Embryonic facial prominence (tissue), 1 donor: ENCODE data around the gene DRC7.

Experiments used
- DNase-seq: peaks from one replicate; pipeline ENCODE4 v3.0.0-alpha.2; 2016; ENCODE audit errors: extremely low spot score

DRC7 gene

DNA sequence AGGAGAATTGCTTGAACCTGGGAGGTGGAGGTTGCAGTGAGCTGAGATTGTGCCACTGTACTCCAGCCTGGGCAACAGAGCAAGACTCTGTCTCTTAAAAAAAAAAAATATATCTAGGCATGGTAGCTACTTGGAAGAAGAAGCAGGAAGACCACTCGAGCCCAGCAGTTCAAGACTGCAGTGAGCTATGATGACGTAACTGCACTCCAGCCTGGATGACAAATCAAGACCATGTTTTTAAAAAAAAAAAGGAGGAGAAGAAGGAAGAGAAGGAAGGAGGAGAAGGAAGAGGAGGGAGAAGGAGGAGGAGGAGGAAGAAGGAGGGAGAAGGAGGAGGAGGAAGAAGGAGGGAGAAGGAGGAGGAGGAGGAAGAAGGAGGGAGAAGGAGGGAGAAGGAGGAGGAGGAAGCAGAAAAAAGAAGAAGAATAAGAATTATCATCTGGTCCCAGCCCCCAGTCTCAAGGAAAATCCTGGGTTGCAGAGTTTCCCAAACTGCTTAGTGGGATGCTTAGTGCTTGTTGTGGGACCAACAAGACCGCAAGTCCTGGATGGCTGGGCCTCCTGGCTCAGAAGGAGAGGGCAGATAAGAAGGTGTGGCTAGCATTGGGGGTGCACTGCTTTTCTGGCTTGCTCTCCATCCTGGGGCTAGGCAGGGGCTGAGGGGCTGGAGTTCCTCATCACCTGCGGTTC is 3.7 kb upstream of the DRC7 start:
- DNase-seq: no peak

DNA sequence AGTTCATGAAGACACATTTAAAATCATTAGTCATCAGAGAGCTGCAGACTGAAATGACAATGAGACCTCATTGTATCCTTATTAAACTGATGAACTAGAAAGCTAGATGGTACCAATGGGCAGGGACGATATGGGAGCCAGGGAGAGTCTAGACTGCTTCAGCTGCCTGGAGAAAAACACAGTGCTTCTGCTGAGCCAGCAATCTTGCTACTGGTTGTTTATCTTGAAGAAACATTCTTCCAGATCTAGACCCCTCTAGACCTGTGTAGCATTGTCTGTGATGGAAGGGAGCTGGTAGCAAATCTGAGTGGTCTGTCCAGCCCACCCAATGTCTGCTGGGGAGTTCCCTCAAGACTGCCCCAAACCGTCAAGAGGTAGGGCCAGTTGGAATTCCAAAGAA is 2.0 kb upstream of the DRC7 start:
- DNase-seq: no peak

DNA sequence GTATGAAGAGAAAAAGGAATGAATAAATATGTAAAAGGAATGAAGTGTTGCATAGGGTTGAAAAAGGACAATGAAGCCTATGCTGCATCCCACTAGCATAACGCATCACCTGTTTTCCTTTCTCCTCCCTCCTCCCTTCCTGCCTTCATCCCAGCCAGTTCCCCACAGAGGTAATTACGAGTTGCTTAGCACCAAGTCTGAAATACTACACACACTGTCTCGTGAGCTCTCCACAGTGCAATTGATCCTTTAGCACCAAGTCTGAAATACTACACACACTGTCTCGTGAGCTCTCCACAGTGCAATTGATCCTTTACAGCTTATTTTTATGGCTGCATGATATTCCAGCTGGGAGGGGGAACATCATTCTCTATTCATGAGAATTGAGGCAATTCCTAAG is 1.1 kb upstream of the DRC7 start:
- no peak for DNase-seq

DNA sequence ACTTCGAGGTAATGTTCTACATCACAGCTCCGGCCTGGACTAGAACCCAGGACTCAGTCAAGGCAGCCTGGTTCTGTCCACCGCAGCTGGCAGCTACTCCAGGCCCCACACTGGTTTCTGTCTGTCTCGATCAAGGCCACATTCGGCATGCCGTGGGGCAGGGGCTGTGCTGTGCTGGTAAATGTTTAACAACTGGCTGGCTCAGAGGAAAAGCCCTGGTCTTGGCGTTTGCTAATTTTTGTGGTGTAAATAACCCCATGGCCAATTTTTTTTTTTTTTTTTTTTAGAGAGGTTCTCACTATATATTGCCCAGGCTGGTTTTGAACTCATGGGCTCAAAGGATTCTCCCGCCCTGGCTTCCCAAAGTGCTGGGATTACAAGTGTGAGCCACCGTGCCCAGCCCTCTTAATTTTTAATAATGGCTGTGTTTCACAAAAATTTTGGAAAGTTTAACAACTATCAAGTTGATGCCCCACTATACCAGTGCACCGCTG is 328 bp upstream of the DRC7 start:
- no peak for DNase-seq

DNA sequence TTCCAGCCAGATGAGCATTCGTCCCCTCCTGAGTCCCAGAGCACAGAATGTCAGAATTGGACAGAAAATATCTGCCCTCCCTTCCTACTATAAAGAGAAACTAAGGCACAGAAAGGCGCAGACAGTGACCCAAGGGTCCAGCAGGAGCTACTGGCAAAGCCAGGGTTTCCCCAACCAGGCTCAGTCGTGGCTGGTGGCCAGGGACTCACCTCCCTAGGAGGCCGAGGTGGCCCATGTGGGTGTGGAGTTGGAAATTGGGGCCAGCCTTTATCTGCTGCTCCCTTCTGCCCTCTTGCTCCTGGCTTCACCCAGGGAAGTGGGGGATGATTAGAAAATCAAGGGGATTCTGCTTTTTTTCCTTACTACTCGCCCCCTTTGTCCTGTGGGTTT is 1.1 kb downstream of the DRC7 start:
- DNase-seq: no peak

DNA sequence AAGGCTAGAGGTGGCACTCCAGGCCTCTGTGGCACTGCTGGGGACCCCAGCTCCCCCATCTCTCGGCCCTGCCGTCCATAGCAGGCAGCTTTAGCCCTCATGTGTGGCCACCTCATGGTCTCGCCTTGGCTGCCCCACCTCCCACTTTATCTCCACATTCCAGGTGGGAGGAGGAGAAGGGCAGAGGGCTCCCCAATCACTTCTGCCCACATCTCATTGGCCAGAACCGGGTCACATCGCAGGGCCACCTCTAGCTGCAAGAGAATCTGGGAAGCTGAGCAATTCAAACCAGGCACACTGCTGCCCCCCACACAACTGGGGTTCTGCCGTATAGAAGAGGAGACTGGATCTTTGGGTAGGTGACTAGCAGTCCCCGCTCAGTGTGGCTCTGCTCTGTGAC is 1.6 kb downstream of the DRC7 start:
- DNase-seq: no peak

DNA sequence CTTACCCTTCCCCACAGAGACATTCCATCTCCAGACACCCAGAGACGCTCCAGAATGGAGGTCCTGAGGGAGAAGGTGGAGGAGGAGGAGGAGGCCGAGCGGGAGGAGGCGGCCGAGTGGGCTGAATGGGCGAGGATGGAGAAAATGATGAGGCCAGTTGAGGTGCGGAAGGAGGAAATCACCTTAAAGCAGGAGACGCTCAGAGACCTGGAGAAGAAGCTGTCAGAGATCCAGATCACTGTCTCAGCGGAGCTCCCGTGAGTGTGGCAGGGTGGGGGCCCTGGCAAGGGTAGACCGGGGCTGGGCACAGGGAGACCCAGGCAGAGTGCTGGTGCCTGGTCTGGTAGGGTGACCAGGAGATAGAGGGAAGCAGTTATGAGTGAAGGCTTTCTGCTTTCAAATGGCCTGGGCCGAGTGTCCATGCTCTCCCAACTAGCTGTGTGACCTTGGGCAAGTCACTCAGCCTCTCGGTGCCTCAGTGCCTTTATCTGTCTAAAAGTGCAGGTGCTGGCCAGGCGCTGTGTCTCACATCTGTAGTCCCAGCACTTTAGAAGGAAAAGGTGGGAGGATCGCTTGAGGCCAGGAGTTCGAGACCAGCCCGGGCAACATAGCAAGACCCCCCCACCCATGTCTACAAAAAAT is 3.4 kb downstream of the DRC7 start:
- DNase-seq: no peak

DNA sequence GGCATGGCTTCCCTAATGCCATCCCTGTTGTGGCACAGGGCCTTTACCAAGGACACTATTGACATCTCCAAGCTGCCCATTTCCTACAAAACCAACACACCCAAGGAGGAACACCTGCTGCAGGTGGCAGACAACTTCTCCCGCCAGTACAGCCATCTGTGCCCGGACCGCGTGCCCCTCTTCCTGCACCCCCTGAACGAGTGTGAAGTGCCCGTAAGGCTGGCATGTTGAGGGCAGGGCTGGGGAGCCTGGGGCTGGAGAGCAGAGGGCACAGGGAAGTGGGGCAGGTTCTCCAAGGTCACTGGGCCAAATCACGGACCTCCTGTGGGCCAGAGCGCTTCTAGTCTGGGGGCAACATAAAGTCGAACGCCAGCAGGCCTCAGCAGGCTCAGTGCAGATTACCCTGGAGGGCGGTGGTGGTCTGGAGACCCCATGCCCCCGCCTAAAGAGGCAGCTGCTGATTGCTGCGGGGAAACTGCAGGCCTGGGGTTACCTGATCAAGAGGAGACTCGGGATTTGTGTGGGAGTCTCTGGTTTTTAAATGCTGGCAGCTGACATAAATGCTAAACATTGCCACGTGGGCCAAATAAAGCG is 4.3 kb downstream of the DRC7 start:
- no peak for DNase-seq

DNA sequence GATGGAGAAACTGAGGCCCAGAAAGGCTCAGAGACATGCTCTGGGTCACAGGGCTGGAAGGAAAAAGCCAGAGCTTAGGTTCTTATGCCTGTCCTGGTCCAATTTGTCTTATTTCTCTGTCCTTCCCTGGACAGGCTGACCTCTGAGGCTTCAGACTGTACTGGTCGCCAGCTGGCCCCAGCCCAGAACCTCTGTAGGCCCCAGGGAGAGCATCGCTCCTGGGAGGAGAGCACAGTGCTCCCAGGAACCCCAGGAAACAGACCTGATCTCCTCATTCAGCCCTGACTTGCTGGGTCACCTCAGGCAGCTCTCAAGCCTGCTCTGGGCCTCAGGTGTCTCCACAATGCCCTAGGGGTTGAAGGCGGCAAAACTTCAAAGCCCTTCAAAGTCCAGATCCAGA is 4.9 kb downstream of the DRC7 start:
- DNase-seq: no peak

DNA sequence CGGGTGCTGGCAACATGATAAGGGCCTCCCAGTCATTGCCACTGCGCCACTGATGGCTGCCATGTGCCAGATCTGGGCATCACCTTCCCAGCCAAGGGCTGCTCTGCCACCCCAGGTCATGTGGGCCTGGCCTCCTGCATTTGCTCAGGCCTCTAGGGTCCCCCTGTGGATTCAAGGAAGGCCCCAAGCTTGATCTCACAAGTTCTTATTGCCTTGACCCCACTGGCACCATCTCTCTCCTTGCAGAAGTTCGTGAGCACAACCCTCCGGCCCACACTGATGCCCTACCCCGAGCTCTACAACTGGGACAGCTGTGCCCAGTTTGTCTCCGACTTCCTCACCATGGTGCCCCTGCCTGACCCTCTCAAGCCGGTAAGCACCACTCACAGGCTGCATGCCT is 5.3 kb downstream of the DRC7 start:
- DNase-seq: no peak

DNA sequence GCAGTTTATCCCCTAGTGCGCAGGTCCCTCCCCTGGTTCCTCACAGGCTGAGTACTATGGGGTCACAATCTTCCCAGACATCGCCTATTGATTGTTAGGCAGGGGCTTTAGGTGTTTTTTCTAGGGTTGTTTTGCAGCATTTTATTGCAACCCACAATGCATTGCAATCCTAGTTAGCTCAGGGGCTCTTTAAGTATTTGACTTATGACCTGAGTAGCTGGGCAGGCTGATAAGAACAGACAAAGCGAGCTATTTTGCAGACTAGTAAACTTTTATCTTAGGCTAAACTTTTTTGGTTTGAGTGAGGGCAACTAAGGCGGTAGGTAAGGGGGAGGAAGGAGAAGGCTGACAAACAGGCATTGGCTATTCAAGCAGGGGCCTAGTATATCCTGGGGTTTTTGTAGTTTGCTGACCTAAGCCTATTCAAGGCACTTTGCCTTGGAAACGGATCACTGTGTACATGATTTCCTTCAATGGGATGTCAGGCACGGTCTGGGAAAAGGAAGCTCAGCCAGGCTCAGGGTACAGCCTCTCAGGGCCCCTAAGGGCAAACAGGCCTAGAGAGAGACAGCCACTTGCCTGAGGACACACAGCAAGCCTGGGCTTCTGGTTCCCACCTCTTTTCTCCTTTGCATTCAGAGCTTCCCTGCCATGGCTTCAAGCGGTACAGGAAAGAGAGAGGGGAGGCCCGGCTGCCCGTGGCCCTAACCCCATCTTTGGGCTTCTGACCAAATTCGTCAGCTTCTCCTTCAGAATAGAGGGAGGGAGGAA is 6.4 kb downstream of the DRC7 start:
- no peak for DNase-seq

DNA sequence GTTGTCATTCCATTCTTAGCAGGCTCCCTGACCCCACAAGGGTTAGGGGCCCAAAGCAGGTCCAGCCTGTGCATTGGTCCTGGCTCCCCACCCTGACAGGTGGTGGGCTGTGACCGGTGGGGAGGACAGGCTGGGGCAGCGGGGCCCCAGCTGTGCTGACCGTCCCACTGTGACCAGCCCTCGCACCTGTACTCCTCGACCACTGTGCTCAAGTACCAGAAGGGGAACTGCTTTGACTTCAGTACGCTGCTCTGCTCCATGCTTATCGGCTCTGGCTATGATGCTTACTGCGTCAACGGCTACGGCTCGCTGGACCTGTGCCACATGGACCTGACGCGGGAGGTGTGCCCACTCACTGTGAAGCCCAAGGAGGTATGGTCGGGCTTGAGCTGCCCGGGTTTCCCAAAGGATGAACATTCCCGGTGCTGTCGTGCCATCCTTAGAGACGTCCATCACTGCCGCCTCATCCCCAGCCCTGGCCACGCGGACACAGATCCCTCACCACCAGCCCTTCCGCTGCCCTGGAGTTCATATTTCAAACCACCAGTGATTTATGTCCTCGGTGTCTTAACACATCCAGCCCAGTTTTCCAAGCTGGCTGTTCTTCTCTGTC is 7.3 kb downstream of the DRC7 start:
- DNase-seq: no peak

DNA sequence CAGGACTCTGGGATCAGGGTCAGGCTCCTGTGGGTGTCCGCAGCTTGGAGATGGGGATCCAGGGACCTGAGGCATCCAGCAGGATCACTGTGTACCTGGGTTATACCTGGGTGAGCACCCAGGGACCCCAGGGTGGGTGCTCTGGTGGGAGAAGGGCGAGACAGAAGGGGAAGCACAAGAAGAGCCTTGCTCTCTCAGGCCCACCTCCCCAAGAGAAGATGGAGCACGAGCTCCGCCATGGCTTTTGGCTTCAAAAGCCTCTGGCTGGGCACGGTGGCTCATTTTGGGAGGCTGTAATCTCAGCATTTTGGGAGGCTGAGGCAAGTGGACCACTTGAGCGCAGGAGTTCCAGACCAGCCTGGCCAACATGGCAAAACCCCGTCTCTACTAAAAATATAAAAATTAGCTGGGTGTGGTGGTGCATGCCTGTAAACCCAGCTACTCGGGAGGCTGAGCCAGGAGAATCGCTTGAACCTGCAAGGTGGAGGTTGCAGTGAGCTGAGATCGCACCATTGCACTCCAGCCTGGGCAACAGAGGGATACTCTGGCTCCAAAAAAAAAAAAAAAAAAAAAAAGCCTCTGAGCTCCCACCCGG is 8.9 kb downstream of the DRC7 start:
- DNase-seq: no peak

DNA sequence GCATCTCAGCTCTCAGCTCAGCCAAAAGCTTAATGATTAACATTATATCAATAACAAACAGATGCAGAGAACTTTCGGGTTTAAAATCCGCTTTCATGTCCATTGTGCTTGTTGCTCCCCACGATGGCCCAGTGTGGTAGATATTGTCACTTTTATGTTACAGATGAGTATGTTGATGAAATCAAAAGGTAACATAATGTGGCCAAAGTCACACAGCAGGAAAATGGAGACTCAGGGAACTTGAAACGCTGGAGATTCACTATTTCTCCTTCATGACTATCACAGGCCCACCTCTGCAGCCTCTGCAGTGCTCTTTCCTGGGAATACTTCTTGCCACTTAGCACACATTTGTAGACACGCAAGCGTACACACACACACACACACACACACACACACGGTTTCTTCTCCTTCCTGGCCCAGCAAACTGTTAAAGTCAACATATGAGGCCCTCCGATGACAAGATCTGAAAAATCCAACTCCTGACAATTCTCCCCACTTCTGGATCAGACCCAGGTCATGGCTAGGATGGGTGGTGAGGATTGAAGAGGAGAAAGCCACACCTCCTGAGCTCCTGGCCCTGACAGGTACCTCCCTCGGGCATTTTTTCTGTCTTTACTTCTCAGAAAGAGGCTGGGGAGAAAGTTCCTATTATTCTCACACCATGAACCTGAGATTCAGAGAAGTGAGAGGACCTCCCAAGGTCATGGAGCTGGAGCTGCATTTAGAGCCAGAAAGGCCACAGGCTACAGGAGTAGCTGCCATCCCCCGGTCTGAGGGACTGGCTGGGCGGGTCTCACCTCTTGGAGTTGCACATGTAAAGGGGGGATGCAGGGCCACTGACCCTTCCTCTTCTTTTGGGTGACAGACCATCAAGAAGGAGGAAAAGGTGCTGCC is 9.7 kb downstream of the DRC7 start:
- DNase-seq: no peak

DNA sequence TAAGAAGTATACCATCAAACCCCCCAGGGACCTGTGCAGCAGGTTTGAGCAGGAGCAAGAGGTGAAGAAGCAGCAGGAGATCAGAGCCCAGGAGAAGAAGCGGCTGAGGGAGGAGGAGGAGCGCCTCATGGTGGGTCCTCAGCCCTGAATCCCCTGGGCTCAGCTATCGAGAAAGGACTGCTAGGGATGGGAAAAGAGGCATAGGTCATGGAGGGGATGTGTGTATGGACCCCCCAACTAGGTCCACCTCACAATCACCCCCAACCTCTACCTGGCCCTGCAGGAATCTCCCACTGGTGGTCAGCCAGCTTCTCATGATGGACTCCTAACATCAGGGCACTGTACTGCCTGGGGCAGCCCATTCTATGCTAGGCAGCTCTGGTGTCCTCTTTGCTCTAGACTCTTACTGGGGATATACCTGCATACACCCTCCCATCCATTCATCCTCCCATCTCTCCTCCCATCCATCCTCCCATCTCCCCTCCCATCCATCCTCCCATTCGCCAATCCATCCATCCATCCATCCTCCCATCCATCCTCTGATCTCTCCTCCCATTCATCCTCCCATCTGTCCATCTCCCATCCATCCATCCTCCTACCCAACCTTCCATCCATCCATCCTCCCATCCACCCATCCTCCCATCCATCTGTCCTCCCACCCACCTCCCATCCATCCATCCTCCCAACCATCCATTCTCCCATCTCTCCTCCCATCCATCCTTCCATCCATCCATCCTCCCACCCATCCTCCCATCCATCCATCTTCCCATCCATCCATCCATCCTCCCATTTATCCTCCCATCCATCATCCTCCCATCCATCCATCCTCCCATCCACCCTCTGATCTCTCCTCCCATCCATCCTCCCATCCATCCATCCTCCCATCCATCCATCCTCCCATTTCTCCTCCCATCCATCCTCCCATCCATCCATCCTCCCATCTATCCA is 10.6 kb downstream of the DRC7 start:
- no peak for DNase-seq

DNA sequence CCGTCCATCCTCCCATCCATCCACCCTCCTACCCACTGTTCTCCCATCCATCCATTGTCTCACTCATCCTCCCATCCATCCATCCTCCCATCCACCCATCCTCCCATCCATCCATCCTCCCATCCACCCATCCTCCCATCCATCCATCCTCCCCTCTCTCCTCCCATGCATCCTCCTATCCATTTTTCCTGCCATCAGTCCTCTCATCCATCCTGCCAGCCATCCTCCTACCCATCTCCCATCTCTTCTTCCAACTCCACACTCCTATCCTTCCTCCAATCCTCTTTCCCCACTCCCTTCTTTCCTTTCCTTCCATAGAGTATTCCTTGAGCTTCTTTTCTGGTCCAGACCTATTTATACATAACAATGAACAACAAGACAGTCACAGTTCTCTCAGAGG is 12.1 kb downstream of the DRC7 start:
- DNase-seq: no peak

DNA sequence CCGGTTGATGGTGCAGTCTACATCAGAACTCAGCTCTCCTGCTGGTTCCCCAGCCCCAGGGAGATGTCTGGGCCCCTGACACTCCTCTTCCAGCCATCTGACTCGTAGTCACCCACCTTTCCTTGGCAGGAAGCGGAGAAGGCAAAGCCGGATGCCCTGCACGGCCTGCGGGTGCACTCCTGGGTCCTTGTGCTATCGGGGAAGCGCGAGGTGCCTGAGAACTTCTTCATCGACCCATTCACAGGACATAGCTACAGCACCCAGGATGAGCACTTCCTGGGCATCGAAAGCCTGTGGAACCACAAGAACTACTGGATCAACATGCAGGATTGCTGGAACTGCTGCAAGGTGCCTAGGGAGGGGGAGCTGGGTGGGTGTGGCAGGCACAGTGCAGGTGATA is 12.7 kb downstream of the DRC7 start:
- no peak for DNase-seq

DNA sequence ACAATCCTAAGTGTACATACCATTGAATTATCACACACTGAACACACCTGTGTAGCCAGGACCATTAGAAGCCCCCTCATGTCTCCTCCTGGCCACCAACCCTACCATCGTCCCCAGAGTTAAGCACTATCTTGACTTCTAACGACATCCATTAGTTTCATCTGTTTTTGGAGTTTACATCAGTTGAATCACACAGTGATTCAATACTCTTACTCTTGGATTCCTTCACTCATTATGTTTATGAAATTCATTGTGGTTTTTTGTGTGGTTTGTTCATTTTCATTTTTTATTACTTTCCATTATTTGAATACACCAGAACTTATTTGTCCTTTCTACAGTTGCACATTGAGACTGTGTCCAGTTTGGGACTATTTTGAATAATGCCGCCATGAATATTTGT is 13.6 kb downstream of the DRC7 start:
- DNase-seq: no peak

DNA sequence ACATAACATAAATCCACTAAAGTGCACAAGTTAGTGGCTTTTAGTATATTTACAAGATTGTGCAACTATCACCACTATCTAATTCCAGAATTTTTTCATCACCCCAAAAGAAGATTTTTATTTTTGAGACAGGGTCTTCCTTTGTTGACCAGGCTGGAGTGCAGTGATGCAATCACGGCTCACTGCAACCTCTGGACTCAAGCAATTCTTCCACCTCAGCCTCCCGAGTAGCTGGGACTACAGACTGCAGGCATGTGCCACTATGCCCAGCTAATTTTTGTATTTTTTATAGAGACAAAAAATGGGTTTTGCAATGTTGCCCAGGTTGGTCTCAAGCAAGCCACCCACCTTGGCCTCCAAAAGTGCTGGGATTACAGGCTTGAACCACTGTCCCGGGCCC is 15.1 kb downstream of the DRC7 start:
- DNase-seq: no peak

DNA sequence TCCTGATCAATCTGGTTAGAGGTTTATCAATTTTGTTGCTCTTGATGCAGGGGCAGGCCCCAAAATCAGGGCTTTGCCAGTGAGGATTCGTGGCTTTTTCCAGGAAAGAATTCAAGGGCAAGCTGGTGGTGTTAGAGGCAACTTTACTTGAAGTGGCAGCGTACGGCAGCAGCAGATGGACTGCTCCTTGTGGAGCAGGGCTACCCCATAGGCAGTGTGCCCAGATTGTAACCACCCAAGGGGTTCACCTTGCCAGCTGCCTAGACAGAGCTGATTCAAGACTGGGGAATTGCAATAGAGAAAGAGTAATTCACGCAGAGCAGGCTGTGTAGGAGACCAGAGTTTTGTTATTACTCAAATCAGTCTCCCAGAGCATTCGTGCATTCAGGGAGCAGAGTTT is 16.7 kb downstream of the DRC7 start:
- no peak for DNase-seq
